Heart left ventricle (tissue), 13 donors: Measurements from ENCODE around the gene PTK7.

Source experiments
- POLR2A ChIP-seq, 2 donors: fragments of 450-650 bp; IDR thresholded peaks; one replicate each; pipeline ENCODE4 v1.6.1; 2017; ENCODE audit warnings: antibody characterized with exemption in 2 of 2, mild to moderate bottlenecking in 2 of 2, moderate library complexity in 2 of 2
- TF ChIP-seq, protein P1 (sequence below), 12 donors: fragments of 200-600 bp; sonication (generic) in 4 of 12; IDR thresholded peaks; one replicate each; pipeline versions ENCODE4 v1.5.0 to v1.8.0; 2018 to 2022; ENCODE audit warnings: antibody characterized with exemption in 12 of 12, mild to moderate bottlenecking in 5 of 12
- donor health status: ischemic (EF 13 %, LVEDD 7.1; RV severe dilation, severe dysfunction).
- donor health status: DM: no; HTN: yes; CAD: no.
- donor health status: DM: no; HTN: no; CAD: no.
- donor health status: ischemic (EF 25% LVEDD 6.9; RV normal size, moderate dysfunction).
- donor health status: ischemic (EF 25% LVEDD 5.7; RV mildly dilated, moderate dysfunction).
- donor health status: ischemic (EF 35%, LVEDD 5.7; RV mildly dilated, moderate dysfunction).
- donor health status: nonischemic (EF 11% LVEDD 7.7; RV severe dilation, severe dysfunction).
- donor health status: DM: yes; HTN: yes; CAD: no.
- donor health status: PGD.
- donor health status: ischemic (EF 29% LVEDD 5.4; RV normal size, mild dysfunction).
- donor health status: nonischemic (EF 23%, LVEDD 6.1; RV moderate dilation, normal function).

DNA sequence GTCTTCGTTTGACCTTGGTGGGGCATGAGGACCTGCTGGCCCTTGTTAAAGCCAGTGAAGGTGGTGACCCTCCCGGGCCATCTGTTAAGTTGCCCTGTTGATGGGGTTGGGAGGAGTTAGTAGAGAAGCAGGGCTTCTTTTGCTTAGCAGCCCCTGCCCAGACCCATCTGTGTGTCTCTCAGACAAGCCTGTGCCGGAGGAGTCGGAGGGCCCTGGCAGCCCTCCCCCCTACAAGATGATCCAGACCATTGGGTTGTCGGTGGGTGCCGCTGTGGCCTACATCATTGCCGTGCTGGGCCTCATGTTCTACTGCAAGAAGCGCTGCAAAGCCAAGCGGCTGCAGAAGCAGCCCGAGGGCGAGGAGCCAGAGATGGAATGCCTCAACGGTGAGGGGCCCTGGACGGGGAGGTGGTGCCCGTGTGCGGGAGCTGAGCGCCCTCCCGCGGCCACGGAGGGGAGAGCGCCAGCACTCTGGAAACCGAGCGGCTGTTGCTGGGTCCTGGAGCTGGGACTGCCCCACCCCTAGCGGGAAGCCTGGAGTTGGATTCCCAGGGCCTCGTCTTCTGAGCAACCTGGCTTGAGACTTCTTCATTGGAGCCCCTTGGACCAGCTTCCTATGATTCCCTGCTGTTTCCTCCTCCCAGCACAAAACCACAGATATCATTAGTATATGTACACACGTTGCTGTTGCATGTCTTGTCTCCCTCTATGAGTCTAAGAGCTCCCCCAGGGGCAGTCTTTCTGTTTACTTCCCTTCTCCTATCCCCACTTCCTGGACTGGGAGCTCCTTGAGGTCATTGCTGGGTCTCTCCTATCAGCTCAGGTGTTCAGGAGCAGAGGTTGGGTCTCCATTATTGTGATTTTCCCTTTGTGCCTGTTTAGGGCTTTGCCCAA lies 67.4 kb downstream of the PTK7 start:
- TF ChIP-seq, protein P1, sequence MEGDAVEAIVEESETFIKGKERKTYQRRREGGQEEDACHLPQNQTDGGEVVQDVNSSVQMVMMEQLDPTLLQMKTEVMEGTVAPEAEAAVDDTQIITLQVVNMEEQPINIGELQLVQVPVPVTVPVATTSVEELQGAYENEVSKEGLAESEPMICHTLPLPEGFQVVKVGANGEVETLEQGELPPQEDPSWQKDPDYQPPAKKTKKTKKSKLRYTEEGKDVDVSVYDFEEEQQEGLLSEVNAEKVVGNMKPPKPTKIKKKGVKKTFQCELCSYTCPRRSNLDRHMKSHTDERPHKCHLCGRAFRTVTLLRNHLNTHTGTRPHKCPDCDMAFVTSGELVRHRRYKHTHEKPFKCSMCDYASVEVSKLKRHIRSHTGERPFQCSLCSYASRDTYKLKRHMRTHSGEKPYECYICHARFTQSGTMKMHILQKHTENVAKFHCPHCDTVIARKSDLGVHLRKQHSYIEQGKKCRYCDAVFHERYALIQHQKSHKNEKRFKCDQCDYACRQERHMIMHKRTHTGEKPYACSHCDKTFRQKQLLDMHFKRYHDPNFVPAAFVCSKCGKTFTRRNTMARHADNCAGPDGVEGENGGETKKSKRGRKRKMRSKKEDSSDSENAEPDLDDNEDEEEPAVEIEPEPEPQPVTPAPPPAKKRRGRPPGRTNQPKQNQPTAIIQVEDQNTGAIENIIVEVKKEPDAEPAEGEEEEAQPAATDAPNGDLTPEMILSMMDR (IDR thresholded peaks at IDR 0.05) = peak; percentile 86 to 98 (median 94)
- no peak for TF ChIP-seq POLR2A (IDR thresholded peaks at IDR 0.05)
